ENCODE results near the gene PSD4.

The PSD4 gene

GRCh38 chr2:113173542-113174375 lies at the start of gene PSD4:
Gene PSD4, plus strand, starts transcription at chr2:113173971. Its CDS starts 8,486 bp downstream, at chr2:113182457.
- DNase-seq: no peak

DNA sequence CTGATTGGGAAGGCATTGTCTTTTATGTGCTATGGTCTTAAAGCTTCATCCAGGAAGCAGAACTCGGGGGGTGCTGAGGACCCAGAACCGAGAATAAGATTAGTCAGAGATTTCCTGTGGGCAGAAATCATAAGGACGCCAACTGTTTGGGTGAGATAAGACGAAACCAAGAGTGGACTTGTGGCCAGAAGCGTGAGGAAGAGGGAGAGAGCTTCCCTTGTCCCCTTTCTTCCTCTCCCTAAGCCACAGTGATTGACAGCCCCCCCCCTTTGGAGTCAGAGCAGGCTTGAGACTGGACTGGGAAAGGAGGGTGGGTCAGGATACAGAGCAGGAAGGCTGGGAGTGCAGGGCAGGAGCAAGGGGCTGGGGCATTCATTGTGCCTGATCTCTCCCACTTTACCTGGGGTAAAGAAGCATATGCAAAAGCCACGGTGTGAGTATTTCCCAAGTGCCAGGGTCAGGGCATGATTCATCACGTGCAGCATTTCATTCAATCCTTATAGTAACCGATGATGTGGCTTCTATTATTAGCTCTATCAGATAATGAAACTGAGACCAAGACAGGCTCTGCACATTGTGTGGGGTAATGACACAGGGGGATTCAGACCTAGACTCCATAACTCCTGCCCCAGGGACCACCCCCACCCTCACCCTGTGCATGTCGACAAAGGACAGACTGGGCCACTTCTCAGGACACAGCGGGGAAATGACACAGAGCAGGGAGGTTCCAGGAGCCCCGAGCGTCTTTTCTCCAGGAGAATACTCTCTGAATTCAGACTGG lies 49.4 kb upstream of the PSD4 start:
- no peak for DNase-seq

- no peak for DNase-seq
Measured at GRCh38 chr2:113124984-113125855, 48.6 kb upstream of the PSD4 start.

GRCh38 chr2:113126845-113127645 lies 46.7 kb upstream of the PSD4 start, which contains the start of gene IL1RN:
Gene IL1RN, plus strand, starts transcription at chr2:113127598. Its CDS starts 27 bp downstream, at chr2:113127625.
- DNase-seq: no peak

- no peak for DNase-seq
Measured at GRCh38 chr2:113127646-113128570, 45.9 kb upstream of the PSD4 start.

- no peak for DNase-seq
Measured at GRCh38 chr2:113129519-113130078, 44.2 kb upstream of the PSD4 start.

- no peak for DNase-seq
Measured at GRCh38 chr2:113131352-113132185, 42.2 kb upstream of the PSD4 start.

DNA sequence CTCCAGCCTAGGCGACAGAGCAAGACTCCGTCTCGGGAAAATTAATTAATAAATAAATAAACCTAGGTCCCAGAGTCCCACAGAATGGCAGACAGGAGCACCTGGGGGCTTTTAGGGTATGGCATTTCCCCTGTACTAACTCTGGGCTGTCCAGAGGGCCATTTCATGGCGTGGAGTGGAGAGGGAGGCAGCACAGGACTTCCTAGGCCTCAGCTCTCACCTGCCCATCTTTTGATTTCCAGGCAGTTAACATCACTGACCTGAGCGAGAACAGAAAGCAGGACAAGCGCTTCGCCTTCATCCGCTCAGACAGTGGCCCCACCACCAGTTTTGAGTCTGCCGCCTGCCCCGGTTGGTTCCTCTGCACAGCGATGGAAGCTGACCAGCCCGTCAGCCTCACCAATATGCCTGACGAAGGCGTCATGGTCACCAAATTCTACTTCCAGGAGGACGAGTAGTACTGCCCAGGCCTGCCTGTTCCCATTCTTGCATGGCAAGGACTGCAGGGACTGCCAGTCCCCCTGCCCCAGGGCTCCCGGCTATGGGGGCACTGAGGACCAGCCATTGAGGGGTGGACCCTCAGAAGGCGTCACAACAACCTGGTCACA lies 41.3 kb upstream of the PSD4 start:
- DNase-seq: no peak

DNA sequence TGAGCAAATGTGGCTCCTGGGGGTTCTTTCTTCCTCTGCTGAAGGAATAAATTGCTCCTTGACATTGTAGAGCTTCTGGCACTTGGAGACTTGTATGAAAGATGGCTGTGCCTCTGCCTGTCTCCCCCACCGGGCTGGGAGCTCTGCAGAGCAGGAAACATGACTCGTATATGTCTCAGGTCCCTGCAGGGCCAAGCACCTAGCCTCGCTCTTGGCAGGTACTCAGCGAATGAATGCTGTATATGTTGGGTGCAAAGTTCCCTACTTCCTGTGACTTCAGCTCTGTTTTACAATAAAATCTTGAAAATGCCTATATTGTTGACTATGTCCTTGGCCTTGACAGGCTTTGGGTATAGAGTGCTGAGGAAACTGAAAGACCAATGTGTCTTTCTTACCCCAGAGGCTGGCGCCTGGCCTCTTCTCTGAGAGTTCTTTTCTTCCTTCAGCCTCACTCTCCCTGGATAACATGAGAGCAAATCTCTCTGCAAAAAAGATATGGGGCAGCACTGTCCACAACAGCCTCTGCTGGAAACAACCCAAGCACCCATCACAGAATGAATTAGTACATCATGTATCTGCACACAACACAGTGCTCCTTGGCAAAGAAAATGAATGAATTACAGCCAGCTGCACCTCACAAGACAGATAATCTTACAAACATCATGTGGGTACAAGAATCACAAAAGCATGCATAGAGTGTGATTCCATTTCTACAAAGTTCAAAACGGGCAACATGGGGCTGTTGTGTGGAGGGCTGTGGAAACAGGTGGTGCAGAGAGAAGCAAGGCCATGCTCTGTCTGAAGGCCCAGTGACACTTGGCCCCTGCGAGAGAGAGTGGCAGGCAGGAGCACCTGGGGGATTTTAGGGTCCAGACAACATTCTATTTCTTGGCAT lies 39.8 kb upstream of the PSD4 start:
- DNase-seq: no peak

DNA sequence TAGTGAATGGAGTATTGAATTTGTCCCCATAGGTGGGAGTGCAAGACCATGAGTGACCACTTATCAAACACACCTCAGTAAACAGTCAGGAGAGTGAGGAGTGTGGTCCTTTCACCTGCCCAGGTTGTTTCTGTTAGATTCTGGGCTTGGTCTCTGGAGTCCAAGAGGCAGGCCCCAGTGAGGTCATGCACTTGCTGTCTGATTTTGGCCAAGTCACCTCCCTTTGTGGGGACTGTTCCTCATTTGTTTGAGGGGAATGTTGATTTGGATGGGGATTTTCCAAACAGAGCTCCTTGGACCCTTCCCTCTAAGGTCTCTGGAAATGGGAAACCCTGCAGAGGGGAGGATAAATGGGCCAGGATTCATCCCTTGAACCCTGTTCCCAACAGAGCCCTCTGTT lies 39.1 kb upstream of the PSD4 start:
- no peak for DNase-seq

DNA sequence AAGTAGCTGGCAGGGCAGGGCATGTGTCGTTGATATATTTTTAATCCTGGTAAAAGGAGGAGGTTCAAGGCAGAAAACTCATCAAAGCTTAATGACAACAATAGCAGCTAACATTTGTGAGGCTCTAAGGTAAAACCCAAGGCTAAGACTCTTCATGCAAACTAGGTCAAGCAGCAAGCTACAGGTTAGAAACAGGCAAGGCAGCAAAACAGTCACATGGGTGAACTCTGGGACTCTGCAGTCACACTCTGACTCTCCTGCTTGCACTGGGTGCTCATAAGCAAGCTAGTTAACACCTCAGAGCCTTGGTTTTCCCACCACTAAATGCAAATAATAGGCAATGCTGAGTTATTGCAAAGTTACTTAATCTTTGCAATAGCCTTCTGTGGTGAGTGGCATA lies 38.5 kb upstream of the PSD4 start:
- no peak for DNase-seq

GRCh38 chr2:113136828-113137775 lies 36.7 kb upstream of the PSD4 start:
- DNase-seq: no peak

DNA sequence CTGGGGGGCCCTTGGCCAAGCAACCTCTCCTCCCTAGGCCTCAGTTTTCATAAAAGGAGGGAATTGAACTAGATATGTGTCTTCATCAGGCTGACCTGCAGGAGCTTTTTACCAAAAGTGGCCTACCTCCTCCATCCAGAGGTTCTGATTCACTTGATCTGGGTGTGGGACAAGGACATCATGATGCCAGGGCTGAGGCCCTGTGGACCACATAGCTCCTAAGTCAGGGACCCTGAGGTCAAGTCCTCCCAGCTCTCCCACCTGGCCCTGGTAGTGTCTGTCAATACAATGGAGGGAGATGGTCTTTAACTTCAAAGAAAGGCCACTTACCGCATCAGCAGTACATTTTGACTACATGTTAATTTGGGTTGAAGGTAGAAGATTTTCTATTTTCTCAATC lies 35.9 kb upstream of the PSD4 start:
- DNase-seq: no peak

GRCh38 chr2:113138428-113139322 lies 35.1 kb upstream of the PSD4 start:
- DNase-seq: no peak

DNA sequence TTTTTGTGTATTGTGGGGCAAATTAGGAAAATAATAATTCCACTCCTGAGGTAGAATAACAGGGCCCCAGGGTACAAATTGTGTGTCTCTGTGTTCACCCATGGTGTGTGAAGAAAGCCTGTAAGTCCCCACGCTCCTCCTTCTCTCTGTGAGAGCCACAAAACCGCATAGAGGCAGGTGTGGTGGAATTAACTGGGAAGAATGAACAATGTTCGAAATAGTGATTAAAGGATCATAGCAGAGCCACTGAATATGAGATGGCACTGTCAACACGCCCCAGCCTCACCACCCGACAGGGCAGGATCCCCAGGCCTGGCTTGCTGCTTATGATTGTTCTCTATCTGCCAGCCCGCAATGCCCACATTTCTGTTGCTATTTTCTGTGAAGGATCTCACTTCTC lies 32.3 kb upstream of the PSD4 start:
- DNase-seq: no peak

- no peak for DNase-seq
Measured at GRCh38 chr2:113142290-113142689, 31.5 kb upstream of the PSD4 start.
